HG02588 (cell line): ENCODE data around the gene SLC35F3.
"Not testable (repeated sequence)": the region's sequence is repeated elsewhere in the genome, so short reads cannot be mapped to it uniquely, and the experiment has no call there.

ENCODE experiments used
- ATAC-seq: cut with Tn5 transposase; IDR thresholded peaks from one replicate; pipeline ENCODE4 v1.9.1; 2021; ENCODE audit warnings: mild to moderate bottlenecking, moderate library complexity; ENCODE audit not compliant: unreplicated experiment

The SLC35F3 gene

DNA sequence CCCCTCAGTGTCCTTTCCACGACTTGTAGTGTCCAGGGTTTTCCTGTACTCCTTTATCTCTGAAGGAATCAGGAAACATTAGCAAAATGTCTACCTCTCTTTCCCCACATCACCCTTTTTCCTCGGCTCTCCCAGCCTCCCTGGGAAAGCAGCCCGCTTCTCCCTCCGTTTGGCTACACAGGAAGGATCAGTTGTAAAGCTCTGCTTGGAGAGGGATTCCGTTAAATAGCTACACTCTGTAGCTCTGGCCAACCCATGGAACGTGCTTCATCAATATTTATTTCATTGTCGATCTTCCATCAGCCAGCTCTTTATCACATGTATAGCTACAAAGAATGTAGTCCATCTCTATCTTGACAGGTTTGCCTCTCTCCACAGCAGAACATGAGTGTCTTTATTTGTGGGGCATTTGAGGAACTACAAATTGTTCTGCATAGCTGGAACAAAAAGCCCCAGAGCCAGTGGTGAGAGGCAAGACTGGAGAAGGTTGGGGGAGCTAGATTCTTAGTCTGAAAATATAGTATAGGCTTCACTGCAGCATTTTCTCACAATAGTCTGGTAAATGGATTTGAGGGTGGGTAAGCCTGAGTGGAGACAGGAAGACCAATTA, 191.8 kb downstream of the SLC35F3 start:
- ATAC-seq, result no peak

- ATAC-seq, result no peak
Observed at GRCh38 chr1:234102583-234102982, 198.1 kb downstream of the SLC35F3 start.

DNA sequence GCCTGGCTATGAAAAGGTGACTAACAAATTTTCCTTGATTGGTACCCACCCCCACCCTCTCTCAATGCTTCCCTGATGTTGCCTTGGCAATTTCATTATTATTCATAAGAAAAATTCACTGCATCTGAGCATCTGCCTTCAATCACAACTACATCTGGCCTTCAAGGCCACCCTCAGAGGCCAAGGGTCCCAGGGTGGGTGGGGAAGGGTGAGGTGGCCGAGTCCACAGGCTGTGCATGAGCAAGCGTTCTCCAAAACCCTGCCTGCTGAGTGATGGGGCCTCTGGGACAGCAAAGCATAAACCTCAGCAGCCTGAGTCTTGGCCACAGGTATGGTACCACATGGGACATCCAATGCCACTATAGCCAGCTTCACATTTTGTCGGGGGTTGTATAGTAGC, 198.7 kb downstream of the SLC35F3 start:
- ATAC-seq, result no peak

DNA sequence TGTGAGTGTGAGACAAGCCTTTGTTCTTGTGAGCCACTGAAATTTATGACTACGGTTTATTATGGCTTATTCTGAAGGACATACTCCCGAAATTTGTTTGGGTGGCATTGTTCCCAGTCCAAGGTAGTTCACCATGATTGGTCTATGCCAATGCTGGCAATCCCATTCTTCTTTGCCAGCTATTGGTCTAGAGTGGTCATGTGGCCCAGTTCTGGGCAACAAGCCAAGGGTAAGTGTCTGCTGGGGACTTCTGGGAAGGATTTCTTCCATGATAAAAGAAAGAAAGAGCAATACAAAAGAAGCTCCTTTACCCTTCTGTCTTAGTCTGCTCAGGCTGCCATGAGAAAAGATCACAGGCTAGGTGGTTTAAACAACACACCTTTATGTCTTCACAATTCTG, 201.6 kb downstream of the SLC35F3 start:
- no peak for ATAC-seq

DNA sequence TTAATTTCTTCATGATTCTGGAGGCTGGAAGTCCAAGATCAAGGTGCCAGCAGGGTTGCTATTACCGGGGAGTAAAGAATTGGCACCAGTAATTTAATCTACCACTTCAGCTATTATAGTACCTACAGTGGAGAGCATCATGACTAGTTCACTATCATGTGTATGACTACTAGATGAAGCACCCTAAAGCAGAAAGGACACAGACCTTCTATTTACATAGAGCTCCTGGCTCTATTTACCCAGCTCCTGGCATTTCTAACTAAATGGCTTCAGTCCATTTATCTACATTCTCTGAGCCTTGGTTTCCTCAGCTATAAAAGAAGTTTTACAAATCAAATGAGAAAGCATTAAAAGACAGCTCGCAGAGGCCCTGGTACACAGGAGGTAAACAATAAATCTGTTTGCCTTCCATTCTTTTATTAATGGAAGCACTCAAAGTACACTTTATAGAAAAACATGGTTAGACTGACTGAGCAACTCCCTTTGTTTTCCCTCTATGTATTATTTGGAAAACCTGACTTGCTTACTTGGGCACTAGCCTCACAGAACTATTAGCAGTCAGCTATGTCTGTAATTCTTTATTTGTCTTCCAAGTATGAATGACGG, 203.0 kb downstream of the SLC35F3 start:
- ATAC-seq, result no peak

GRCh38 chr1:234108921-234109320, 204.4 kb downstream of the SLC35F3 start:
- no peak for ATAC-seq

- ATAC-seq, result no peak
Observed at GRCh38 chr1:234109840-234110239, 205.4 kb downstream of the SLC35F3 start.

DNA sequence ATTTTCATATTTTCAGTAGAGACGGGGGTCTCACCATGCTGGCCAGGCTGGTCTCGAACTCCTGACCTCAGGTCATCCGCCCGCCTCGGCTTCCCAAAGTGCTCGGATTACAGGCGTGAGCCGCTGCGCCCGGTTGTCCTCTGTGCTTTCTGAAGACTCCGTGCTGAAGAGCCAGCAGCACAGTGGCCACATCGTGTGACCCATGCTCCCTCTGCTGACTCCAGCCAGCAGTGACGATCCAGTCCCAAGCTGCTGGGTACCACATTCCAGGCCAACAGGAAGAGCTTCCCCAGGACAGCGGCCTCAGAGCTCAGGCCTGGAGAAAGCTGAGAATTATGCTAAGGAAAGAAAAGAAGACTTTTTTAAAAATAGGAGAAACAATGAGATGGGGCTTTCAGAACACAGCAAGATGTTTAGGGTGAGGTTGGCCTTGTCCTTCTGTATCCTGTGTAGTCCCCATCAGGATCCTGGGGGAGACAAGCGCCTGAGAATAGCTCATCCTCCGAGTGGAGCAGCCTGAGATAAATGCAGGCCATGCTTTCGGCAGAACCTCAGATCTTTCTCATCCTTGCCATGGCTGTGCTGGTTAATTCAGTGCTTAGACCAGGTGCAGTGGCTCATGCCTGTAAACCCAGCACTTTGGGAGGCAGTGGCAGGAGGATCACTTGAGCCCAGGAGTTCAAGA, 207.1 kb downstream of the SLC35F3 start:
- no peak for ATAC-seq

GRCh38 chr1:234114648-234115307, 210.3 kb downstream of the SLC35F3 start:
- ATAC-seq, result no peak

- ATAC-seq, result no peak
Observed at GRCh38 chr1:234118911-234119310, 214.4 kb downstream of the SLC35F3 start.

- ATAC-seq, result no peak
Observed at GRCh38 chr1:234119431-234119830, 215.0 kb downstream of the SLC35F3 start.

GRCh38 chr1:234120327-234120944, 216.0 kb downstream of the SLC35F3 start:
- no peak for ATAC-seq

DNA sequence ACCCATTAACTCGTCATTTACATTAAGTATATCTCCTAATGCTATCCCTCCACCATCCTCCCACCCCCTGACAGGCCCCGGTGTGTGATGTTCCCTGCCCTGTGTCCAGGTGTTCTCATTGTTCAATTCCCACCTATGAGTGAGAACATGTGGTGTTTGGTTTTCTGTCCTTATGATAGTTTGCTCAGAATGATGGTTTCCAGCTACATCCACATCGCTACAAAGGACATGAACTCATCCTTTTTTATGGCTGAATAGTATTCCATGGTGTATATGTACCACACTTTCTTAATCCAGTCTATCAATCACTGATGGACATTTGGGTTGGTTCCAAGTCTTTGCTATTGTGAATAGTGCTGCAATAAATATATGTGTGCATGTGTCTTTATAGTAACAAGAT, 217.2 kb downstream of the SLC35F3 start:
- ATAC-seq, result not testable (repeated sequence)

GRCh38 chr1:234122571-234122970, 218.1 kb downstream of the SLC35F3 start:
- not testable (repeated sequence) for ATAC-seq

GRCh38 chr1:234123867-234124266, 219.4 kb downstream of the SLC35F3 start:
- no peak for ATAC-seq

GRCh38 chr1:234125283-234125682, 220.8 kb downstream of the SLC35F3 start:
- ATAC-seq, result no peak

- no peak for ATAC-seq
Observed at GRCh38 chr1:234125714-234126113, 221.2 kb downstream of the SLC35F3 start.

GRCh38 chr1:234127026-234127671, 222.7 kb downstream of the SLC35F3 start:
- no peak for ATAC-seq

GRCh38 chr1:234132795-234133194, 228.3 kb downstream of the SLC35F3 start:
- ATAC-seq, result no peak

- ATAC-seq, result no peak
Observed at GRCh38 chr1:234134878-234135277, 230.4 kb downstream of the SLC35F3 start.

GRCh38 chr1:234135501-234135900, 231.0 kb downstream of the SLC35F3 start:
- no peak for ATAC-seq
